ENCODE measurements around the gene BAIAP3. TPM values are rescaled to one million over a fixed set of nuclear protein-coding genes. Genes with fewer than 3 reads are reported as not detected.

The BAIAP3 gene, protein sequence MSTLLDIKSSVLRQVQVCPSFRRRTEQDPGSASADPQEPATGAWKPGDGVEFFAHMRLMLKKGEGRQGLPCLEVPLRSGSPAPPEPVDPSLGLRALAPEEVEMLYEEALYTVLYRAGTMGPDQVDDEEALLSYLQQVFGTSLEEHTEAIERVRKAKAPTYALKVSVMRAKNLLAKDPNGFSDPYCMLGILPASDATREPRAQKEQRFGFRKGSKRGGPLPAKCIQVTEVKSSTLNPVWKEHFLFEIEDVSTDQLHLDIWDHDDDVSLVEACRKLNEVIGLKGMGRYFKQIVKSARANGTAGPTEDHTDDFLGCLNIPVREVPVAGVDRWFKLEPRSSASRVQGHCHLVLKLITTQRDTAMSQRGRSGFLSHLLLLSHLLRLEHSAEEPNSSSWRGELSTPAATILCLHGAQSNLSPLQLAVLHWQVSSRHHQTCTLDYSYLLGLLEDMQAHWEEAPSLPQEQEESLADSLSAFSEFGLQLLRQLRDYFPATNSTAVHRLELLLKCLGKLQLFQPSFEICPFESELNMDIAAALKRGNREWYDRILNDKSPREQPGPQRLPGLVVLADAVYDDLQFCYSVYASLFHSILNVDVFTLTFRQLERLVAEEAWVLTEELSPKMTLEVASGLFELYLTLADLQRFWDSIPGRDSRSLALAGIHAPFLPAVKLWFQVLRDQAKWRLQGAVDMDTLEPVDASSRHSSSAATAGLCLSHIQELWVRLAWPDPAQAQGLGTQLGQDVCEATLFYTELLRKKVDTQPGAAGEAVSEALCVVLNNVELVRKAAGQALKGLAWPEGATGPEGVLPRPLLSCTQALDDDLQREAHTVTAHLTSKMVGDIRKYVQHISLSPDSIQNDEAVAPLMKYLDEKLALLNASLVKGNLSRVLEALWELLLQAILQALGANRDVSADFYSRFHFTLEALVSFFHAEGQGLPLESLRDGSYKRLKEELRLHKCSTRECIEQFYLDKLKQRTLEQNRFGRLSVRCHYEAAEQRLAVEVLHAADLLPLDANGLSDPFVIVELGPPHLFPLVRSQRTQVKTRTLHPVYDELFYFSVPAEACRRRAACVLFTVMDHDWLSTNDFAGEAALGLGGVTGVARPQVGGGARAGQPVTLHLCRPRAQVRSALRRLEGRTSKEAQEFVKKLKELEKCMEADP
- polyA plus RNA-seq (2013, experiment 1 of 2) = 1.7 TPM
- polyA plus RNA-seq (2013, experiment 2 of 2) = 1.3 TPM

GRCh38 chr16:1333149-1333812 lies at the start of gene BAIAP3:
Gene BAIAP3 (plus strand): TSS chr16:1333645. CDS start chr16:1338550, 4,905 bp downstream.
- Histone ChIP-seq H2BK5ac (ENCODE audit: low read length) (no peak within 1 kb of the TSS), H3K27ac (ENCODE audit: low read depth, low read length) (no peak within 1 kb of the TSS), H3K23ac (ENCODE audit: low read length) (peak within 1 kb of the TSS; percentile 45), H3K56ac (ENCODE audit: low read length) (peak within 1 kb of the TSS; percentile 79), H3K4me2 (ENCODE audit: low read length) (peak within 1 kb of the TSS; percentile 87), H4K8ac (ENCODE audit: low read depth, low read length) (no peak within 1 kb of the TSS), H3K18ac (ENCODE audit: low read length) (peak within 1 kb of the TSS; percentile 16), H3K79me1 (ENCODE audit: low read length) (no peaks in the 10 kb centered on the region), H3K9ac (ENCODE audit: low read length) (peak within 1 kb of the TSS; percentile 61), H3K4me3 (ENCODE audit: low read length) (no peak within 1 kb of the TSS), H3K27me3 (ENCODE audit: insufficient read depth, low read length, poor library complexity) (peaks cover 10% of the 10 kb centered on the region), H3K79me2 (ENCODE audit: control insufficient read depth, insufficient read depth, low read length) (no peaks in the 10 kb centered on the region), H2BK15ac (replicated peaks; ENCODE audit: low read depth) (no peak within 1 kb of the TSS), H3K36me3 (ENCODE audit: control insufficient read depth, insufficient read depth, low read length) (no peaks in the 10 kb centered on the region), H4K5ac (ENCODE audit: low read length) (no peak within 1 kb of the TSS), H3K4me1 (ENCODE audit: control insufficient read depth, low read depth, low read length) (peaks cover 2% of the 10 kb centered on the region), H2AK5ac (ENCODE audit: low read length) (no peak within 1 kb of the TSS), H3K4ac (ENCODE audit: low read depth, low read length) (no peak within 1 kb of the TSS), H2BK120ac (ENCODE audit: low read depth, low read length) (no peak within 1 kb of the TSS)
- peak; percentile 40 for DNase-seq
- WGBS (ENCODE audit: extremely low coverage, insufficient coverage, low lambda C conversion rate) = no CpG with 5 or more reads among the region's 83 CpGs

DNA sequence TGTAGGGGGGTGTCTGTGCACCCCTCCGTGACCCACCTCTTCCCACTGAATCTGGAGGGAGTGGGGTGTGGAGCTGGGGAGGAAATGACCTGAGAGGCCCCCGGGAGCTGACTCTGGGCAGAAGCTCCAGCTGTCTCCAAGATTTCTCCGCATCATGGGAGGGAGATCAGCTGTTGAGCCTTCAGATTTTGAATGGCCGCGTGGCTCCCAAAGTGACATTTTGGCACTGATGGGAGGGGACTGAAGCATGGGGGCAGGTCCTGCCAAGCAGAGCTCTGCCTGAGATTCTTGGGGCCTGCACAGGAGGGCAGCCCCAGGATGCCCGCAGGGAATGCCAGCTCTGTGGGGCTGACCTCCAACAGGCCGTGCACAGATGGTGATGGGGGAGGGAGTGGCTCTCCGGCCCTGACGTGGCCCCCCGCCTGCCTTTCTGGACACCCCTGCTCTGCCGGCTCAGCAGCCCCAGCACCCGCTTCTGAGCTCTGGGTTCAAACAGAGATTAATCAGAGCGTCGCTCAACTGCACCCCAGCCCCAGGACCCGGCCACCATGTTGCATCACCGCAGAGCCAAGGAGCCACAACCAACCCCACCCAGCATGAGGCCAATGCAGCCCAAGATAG lies 49.3 kb upstream of the BAIAP3 start:
- Histone ChIP-seq H3K36me3 (ENCODE audit: control insufficient read depth, insufficient read depth, low read length) (no peaks in the 10 kb centered on the region), H3K23ac (ENCODE audit: low read length) (no peak overlapping the region), H2BK120ac (ENCODE audit: low read depth, low read length) (no peak overlapping the region), H3K9ac (ENCODE audit: low read length) (no peak overlapping the region), H3K56ac (ENCODE audit: low read length) (no peak overlapping the region), H3K79me2 (ENCODE audit: control insufficient read depth, insufficient read depth, low read length) (no peaks in the 10 kb centered on the region), H4K8ac (ENCODE audit: low read depth, low read length) (no peak overlapping the region), H2AK5ac (ENCODE audit: low read length) (no peak overlapping the region), H3K4me3 (ENCODE audit: low read length) (no peak overlapping the region), H3K27ac (ENCODE audit: low read depth, low read length) (no peak overlapping the region), H3K4ac (ENCODE audit: low read depth, low read length) (no peak overlapping the region), H2BK5ac (ENCODE audit: low read length) (no peak overlapping the region), H2BK15ac (replicated peaks; ENCODE audit: low read depth) (no peak overlapping the region), H3K27me3 (ENCODE audit: insufficient read depth, low read length, poor library complexity) (no peaks in the 10 kb centered on the region), H4K5ac (ENCODE audit: low read length) (no peak overlapping the region), H3K4me1 (ENCODE audit: control insufficient read depth, low read depth, low read length) (peaks cover 3% of the 10 kb centered on the region), H3K4me2 (ENCODE audit: low read length) (no peak overlapping the region), H3K79me1 (ENCODE audit: low read length) (no peaks in the 10 kb centered on the region), H3K18ac (ENCODE audit: low read length) (no peak overlapping the region)
- no peak for DNase-seq
- WGBS (ENCODE audit: extremely low coverage, insufficient coverage, low lambda C conversion rate) = no CpG with 5 or more reads among the region's 16 CpGs

DNA sequence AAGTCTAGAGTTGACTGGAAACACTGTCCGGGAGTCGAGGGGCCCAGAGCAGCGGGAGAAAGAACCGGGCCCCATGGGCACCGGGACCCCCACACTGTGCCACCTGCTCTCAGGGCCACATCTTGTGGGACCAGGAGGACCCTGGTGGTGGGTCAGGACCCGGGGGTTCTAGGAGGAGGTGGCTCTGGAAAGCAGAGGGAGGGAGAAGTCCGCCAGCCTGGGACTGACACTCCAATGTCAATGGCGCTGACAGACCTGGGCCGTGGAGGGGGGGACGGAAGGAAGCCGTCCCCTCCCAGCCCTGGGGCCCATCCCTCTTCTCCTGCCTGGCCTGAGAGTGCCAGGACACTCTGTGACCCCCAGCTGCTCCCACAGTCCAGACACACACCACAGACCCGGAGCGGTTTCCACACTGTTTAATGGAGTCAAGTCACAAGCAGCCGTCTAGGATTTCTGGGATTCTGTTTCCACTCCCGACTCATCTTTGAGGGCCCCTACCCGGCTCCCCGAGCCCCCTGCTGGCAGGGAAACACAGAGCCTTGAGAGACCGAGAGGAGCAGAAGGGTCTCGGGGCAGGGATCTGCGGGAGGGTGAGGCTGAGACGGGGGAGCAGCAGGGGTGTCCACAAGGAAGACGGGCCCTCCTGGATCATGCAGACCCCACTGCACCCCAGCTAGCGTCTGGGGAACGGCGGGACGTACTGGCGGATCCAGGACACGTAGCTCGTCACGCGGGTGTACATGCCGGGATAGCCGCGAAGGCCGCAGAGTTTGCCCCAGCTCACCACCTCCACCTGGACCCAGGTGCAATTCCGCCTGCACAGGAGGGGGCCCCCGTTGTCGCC lies 47.6 kb upstream of the BAIAP3 start:
- H2BK15ac ChIP-seq (replicated peaks; ENCODE audit: low read depth) = no peak overlapping the region
- H3K56ac ChIP-seq (ENCODE audit: low read length) = no peak overlapping the region
- H3K79me1 ChIP-seq (ENCODE audit: low read length) = no peaks in the 10 kb centered on the region
- H4K8ac ChIP-seq (ENCODE audit: low read depth, low read length) = no peak overlapping the region
- no peak overlapping the region for H3K18ac ChIP-seq (ENCODE audit: low read length)
- H3K23ac ChIP-seq (ENCODE audit: low read length) = no peak overlapping the region
- H3K4ac ChIP-seq (ENCODE audit: low read depth, low read length) = no peak overlapping the region
- H3K79me2 ChIP-seq (ENCODE audit: control insufficient read depth, insufficient read depth, low read length) = no peaks in the 10 kb centered on the region
- no peak overlapping the region for H2BK120ac ChIP-seq (ENCODE audit: low read depth, low read length)
- H3K9ac ChIP-seq (ENCODE audit: low read length) = no peak overlapping the region
- H3K4me3 ChIP-seq (ENCODE audit: low read length) = no peak overlapping the region
- peaks cover 3% of the 10 kb centered on the region for H3K4me1 ChIP-seq (ENCODE audit: control insufficient read depth, low read depth, low read length)
- WGBS (ENCODE audit: extremely low coverage, insufficient coverage, low lambda C conversion rate) = no CpG with 5 or more reads among the region's 38 CpGs
- no peak overlapping the region for H3K27ac ChIP-seq (ENCODE audit: low read depth, low read length)
- no peaks in the 10 kb centered on the region for H3K36me3 ChIP-seq (ENCODE audit: control insufficient read depth, insufficient read depth, low read length)
- H3K27me3 ChIP-seq (ENCODE audit: insufficient read depth, low read length, poor library complexity) = no peaks in the 10 kb centered on the region
- H3K4me2 ChIP-seq (ENCODE audit: low read length) = no peak overlapping the region
- no peak overlapping the region for H4K5ac ChIP-seq (ENCODE audit: low read length)
- no peak overlapping the region for H2BK5ac ChIP-seq (ENCODE audit: low read length)
- no peak overlapping the region for H2AK5ac ChIP-seq (ENCODE audit: low read length)
- DNase-seq = no peak

DNA sequence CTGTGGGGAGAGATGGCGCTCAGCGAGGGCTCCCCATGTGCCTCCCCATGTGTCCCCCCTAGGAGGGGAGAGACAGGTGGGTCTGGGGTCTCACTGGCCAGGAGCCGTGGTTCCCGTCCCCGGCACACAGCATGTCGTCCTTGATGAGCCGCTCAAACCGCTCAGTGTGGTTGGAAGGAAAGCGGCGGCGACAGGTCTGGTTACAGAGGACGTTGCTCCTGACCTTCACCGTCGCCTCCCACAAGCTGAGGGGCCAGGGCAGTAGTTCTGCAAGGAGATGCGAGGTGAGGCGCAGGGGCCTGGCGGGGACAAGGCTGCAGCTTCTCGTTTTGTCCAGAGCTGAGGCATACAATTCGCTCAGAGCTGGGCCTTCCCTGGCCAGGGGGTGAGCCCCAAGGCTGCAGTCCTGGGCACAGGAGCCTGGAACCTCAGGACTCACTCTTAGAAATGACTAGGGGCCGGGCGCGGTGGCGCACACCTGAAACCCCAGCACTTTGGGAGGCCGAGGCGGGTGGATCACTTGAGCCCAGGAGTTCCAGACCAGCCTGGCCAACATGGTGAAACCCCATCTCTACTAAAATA lies 46.8 kb upstream of the BAIAP3 start:
- Histone ChIP-seq H2AK5ac (ENCODE audit: low read length) (no peak overlapping the region), H3K9ac (ENCODE audit: low read length) (no peak overlapping the region), H3K4me1 (ENCODE audit: control insufficient read depth, low read depth, low read length) (peaks cover 3% of the 10 kb centered on the region), H3K36me3 (ENCODE audit: control insufficient read depth, insufficient read depth, low read length) (no peaks in the 10 kb centered on the region), H2BK5ac (ENCODE audit: low read length) (no peak overlapping the region), H3K23ac (ENCODE audit: low read length) (no peak overlapping the region), H3K79me1 (ENCODE audit: low read length) (no peaks in the 10 kb centered on the region), H3K4me2 (ENCODE audit: low read length) (no peak overlapping the region), H2BK120ac (ENCODE audit: low read depth, low read length) (no peak overlapping the region), H3K79me2 (ENCODE audit: control insufficient read depth, insufficient read depth, low read length) (no peaks in the 10 kb centered on the region), H4K8ac (ENCODE audit: low read depth, low read length) (no peak overlapping the region), H3K4me3 (ENCODE audit: low read length) (no peak overlapping the region), H3K4ac (ENCODE audit: low read depth, low read length) (no peak overlapping the region), H4K5ac (ENCODE audit: low read length) (no peak overlapping the region), H3K27me3 (ENCODE audit: insufficient read depth, low read length, poor library complexity) (no peaks in the 10 kb centered on the region), H3K27ac (ENCODE audit: low read depth, low read length) (no peak overlapping the region), H3K18ac (ENCODE audit: low read length) (no peak overlapping the region), H3K56ac (ENCODE audit: low read length) (no peak overlapping the region), H2BK15ac (replicated peaks; ENCODE audit: low read depth) (no peak overlapping the region)
- DNase-seq = no peak
- WGBS (ENCODE audit: extremely low coverage, insufficient coverage, low lambda C conversion rate) = no CpG with 5 or more reads among the region's 25 CpGs

Measured in mesendoderm (in vitro differentiated cells).